GM12891 (cell line): ENCODE measurements around the gene RPP40.

Experiments
- DNase-seq: peaks from one replicate; pipeline ENCODE4 v3.0.0; 2011; ENCODE audit warnings: low spot score; ENCODE audit not compliant: insufficient read length
- FAIRE-seq: peaks from 2 replicates; lab custom pipeline; 2011; peaks lifted over from hg19 to GRCh38; lab: Jason Lieb, UNC
- PAX5 ChIP-seq: IDR thresholded peaks from 2 replicates; pipeline ENCODE4 v1.6.1; 2011; ENCODE audit warnings: low read length, moderate library complexity, mild to moderate bottlenecking; ENCODE audit not compliant: insufficient read depth, severe bottlenecking
- POLR2A ChIP-seq: IDR thresholded peaks from 2 replicates; pipeline ENCODE4 v1.6.1; 2011; ENCODE audit warnings: low read depth, low read length, control low read depth
- POLR2AphosphoS5 ChIP-seq: IDR thresholded peaks from 2 replicates; pipeline ENCODE4 v1.6.1; 2011; ENCODE audit warnings: low read depth, low read length, control low read depth
- POU2F2 ChIP-seq: IDR thresholded peaks from 2 replicates; pipeline ENCODE4 v1.6.1; 2011; ENCODE audit warnings: low read depth, mild to moderate bottlenecking, control low read depth, low read length, moderate library complexity
- SPI1 ChIP-seq: IDR thresholded peaks from 2 replicates; pipeline ENCODE4 v1.6.1; 2011; ENCODE audit warnings: low read depth, low read length, control low read depth
- TAF1 ChIP-seq: IDR thresholded peaks from 2 replicates; pipeline ENCODE4 v1.6.1; 2011; ENCODE audit warnings: low read depth, low read length, control low read depth

Gene RPP40

GRCh38 chr6:4997862-4998261, 6.0 kb downstream of the RPP40 start:
- TF ChIP-seq POLR2AphosphoS5 (no peak), SPI1 (no peak), TAF1 (no peak), POU2F2 (no peak), PAX5 (no peak), POLR2A (no peak)
- no peak for DNase-seq
- no peak for FAIRE-seq

GRCh38 chr6:4994741-4995140, 9.1 kb downstream of the RPP40 start:
- no peak for DNase-seq
- TF ChIP-seq POLR2AphosphoS5 (no peak), POLR2A (no peak), POU2F2 (no peak), TAF1 (no peak), PAX5 (no peak), SPI1 (no peak)
- FAIRE-seq: no peak

GRCh38 chr6:4987432-4987831, 16.4 kb downstream of the RPP40 start:
- TF ChIP-seq POLR2AphosphoS5: no peak
- TF ChIP-seq POLR2A: no peak
- TF ChIP-seq TAF1: no peak
- TF ChIP-seq PAX5: no peak
- no peak for TF ChIP-seq POU2F2
- TF ChIP-seq SPI1: no peak
- FAIRE-seq: no peak
- DNase-seq: no peak

GRCh38 chr6:4986999-4987398, 16.8 kb downstream of the RPP40 start:
- TF ChIP-seq POLR2A (no peak), PAX5 (no peak), TAF1 (no peak), SPI1 (no peak), POLR2AphosphoS5 (no peak), POU2F2 (no peak)
- DNase-seq (no peak), FAIRE-seq (no peak)

- DNase-seq: no peak
- TF ChIP-seq SPI1: no peak
- no peak for TF ChIP-seq POLR2AphosphoS5
- TF ChIP-seq POU2F2: no peak
- no peak for TF ChIP-seq POLR2A
- TF ChIP-seq PAX5: no peak
- no peak for TF ChIP-seq TAF1
- no peak for FAIRE-seq
Measured at GRCh38 chr6:4983322-4983721, 20.5 kb downstream of the RPP40 start.

- DNase-seq: no peak
- TF ChIP-seq PAX5: no peak
- no peak for TF ChIP-seq TAF1
- TF ChIP-seq POLR2A: no peak
- TF ChIP-seq SPI1: no peak
- no peak for FAIRE-seq
Measured at GRCh38 chr6:4981761-4982160, 22.1 kb downstream of the RPP40 start.

- TF ChIP-seq SPI1: no peak
- DNase-seq: no peak
- no peak for FAIRE-seq
Measured at GRCh38 chr6:4979426-4979825, 24.4 kb downstream of the RPP40 start.

GRCh38 chr6:4977468-4977867, 26.4 kb downstream of the RPP40 start:
- DNase-seq (no peak), FAIRE-seq (no peak)
- TF ChIP-seq TAF1: no peak
- no peak for TF ChIP-seq POU2F2
- TF ChIP-seq POLR2A: no peak
- no peak for TF ChIP-seq PAX5
- TF ChIP-seq POLR2AphosphoS5: no peak
- no peak for TF ChIP-seq SPI1

GRCh38 chr6:4975506-4975905, 28.3 kb downstream of the RPP40 start:
- DNase-seq (no peak), FAIRE-seq (no peak)
- TF ChIP-seq POLR2A: no peak

- FAIRE-seq (no peak), DNase-seq (no peak)
- TF ChIP-seq TAF1 (no peak), SPI1 (no peak), POLR2AphosphoS5 (no peak), PAX5 (no peak), POU2F2 (no peak), POLR2A (no peak)
Measured at GRCh38 chr6:4974962-4975361, 28.9 kb downstream of the RPP40 start.
